Loucy (cell line): ENCODE data around the gene TSPAN9.

Experiments
- H2AFZ ChIP-seq: fragments of 200-600 bp; sonication (generic); 2 replicates; pipeline ENCODE4 v1.6.0; 2016; ENCODE audit warnings: antibody characterized with exemption, mild to moderate bottlenecking, low read length, moderate library complexity
- H3F3A ChIP-seq: fragments of 200-600 bp; 2 replicates; pipeline ENCODE4 v1.6.0; 2016; ENCODE audit warnings: antibody characterized with exemption, low read depth, mild to moderate bottlenecking
- H3K27me3 ChIP-seq: fragments of 200-600 bp; sonication (generic); 2 replicates; pipeline ENCODE4 v1.6.1; 2014; ENCODE audit warnings: low read length, mild to moderate bottlenecking; ENCODE audit not compliant: insufficient read depth, poor library complexity, severe bottlenecking
- H3K36me3 ChIP-seq: fragments of 200-600 bp; sonication (generic); 2 replicates; pipeline ENCODE4 v1.6.1; 2016; ENCODE audit warnings: low read length; ENCODE audit not compliant: insufficient read depth
- H3K4me1 ChIP-seq: fragments of 200-600 bp; sonication (generic); 2 replicates; pipeline ENCODE4 v1.5.1; 2014; ENCODE audit warnings: low read length, mild to moderate bottlenecking; ENCODE audit not compliant: insufficient read depth, poor library complexity, severe bottlenecking
- H3K4me2 ChIP-seq: fragments of 200-600 bp; sonication (generic); 2 replicates; pipeline ENCODE4 v1.6.0; 2014; ENCODE audit warnings: antibody characterized with exemption, low read length, low read depth, mild to moderate bottlenecking; ENCODE audit not compliant: poor library complexity, severe bottlenecking
- H3K4me3 ChIP-seq: fragments of 200-600 bp; sonication (generic); 2 replicates; pipeline ENCODE4 v1.5.1; 2014; ENCODE audit warnings: low read length, mild to moderate bottlenecking, mixed read lengths; ENCODE audit not compliant: poor library complexity, severe bottlenecking
- H3K79me2 ChIP-seq: fragments of 200-600 bp; sonication (generic); 2 replicates; pipeline ENCODE4 v1.6.1; 2014; ENCODE audit warnings: low read length; ENCODE audit not compliant: insufficient read depth
- H3K9ac ChIP-seq: fragments of 200-600 bp; sonication (generic); 2 replicates; pipeline ENCODE4 v1.6.0; 2014; ENCODE audit warnings: mild to moderate bottlenecking, low read depth, low read length, moderate library complexity; ENCODE audit not compliant: poor library complexity, severe bottlenecking
- H3K9me2 ChIP-seq: fragments of 200-600 bp; sonication (generic); replicated peaks from 2 replicates; pipeline ENCODE4 v1.6.1; 2016; ENCODE audit warnings: low read depth, low read length, mixed read lengths
- H3K9me3 ChIP-seq: fragments of 200-600 bp; sonication (generic); 2 replicates; pipeline ENCODE4 v1.6.1; 2014; ENCODE audit warnings: mild to moderate bottlenecking, antibody characterized with exemption, low read length, low read depth; ENCODE audit not compliant: insufficient read depth
- H4K20me1 ChIP-seq: fragments of 200-600 bp; sonication (generic); 2 replicates; pipeline ENCODE4 v1.6.0; 2014; ENCODE audit warnings: antibody characterized with exemption, low read length, mild to moderate bottlenecking; ENCODE audit not compliant: insufficient read depth, poor library complexity, severe bottlenecking
- EZH2phosphoT487 ChIP-seq: fragments of 200-600 bp; IDR thresholded peaks from 2 replicates; pipeline ENCODE4 v1.6.1; 2018; ENCODE audit warnings: antibody characterized with exemption, mild to moderate bottlenecking, moderate library complexity, borderline replicate concordance
- TF ChIP-seq, protein P1 (sequence below): fragments of 200-600 bp; sonication (generic); conservative IDR thresholded peaks from 2 replicates; pipeline ENCODE4 v1.5.1; 2014; ENCODE audit warnings: mild to moderate bottlenecking, antibody characterized with exemption, low read length

The TSPAN9 gene

DNA sequence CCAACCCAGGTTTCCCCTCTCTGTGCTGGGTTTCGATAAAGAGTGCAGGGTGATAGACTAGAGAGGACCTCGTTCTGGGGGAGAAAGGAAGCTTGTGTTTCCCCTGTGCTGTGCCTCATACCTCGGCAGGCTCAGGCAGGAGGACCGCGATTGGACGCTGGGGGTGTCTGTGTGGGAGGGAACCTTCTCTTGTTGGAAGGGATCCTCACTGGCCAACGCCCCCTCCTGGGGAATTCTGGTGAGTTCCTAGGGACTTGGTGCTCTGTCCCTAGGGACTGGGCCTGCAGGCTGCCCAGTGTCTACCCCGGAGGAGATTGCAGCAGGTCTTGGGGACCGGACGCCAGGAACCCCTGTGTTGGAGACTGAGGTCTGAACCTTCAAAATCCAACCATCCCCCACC is 256.4 kb downstream of the TSPAN9 start:
- no peaks in the 10 kb centered on the region for H3F3A ChIP-seq
- no peak overlapping the region for H3K9ac ChIP-seq
- H3K9me2 ChIP-seq: no peaks in the 10 kb centered on the region
- no peak overlapping the region for H3K4me2 ChIP-seq
- no peaks in the 10 kb centered on the region for H3K27me3 ChIP-seq
- no peaks in the 10 kb centered on the region for H3K4me1 ChIP-seq
- no peaks in the 10 kb centered on the region for H3K79me2 ChIP-seq
- TF ChIP-seq EZH2phosphoT487: no peak
- TF ChIP-seq, protein P1, sequence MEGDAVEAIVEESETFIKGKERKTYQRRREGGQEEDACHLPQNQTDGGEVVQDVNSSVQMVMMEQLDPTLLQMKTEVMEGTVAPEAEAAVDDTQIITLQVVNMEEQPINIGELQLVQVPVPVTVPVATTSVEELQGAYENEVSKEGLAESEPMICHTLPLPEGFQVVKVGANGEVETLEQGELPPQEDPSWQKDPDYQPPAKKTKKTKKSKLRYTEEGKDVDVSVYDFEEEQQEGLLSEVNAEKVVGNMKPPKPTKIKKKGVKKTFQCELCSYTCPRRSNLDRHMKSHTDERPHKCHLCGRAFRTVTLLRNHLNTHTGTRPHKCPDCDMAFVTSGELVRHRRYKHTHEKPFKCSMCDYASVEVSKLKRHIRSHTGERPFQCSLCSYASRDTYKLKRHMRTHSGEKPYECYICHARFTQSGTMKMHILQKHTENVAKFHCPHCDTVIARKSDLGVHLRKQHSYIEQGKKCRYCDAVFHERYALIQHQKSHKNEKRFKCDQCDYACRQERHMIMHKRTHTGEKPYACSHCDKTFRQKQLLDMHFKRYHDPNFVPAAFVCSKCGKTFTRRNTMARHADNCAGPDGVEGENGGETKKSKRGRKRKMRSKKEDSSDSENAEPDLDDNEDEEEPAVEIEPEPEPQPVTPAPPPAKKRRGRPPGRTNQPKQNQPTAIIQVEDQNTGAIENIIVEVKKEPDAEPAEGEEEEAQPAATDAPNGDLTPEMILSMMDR: no peak
- no peak overlapping the region for H2AFZ ChIP-seq
- H3K36me3 ChIP-seq: no peaks in the 10 kb centered on the region
- H3K4me3 ChIP-seq: no peak overlapping the region
- H3K9me3 ChIP-seq: no peaks in the 10 kb centered on the region
- no peaks in the 10 kb centered on the region for H4K20me1 ChIP-seq

DNA sequence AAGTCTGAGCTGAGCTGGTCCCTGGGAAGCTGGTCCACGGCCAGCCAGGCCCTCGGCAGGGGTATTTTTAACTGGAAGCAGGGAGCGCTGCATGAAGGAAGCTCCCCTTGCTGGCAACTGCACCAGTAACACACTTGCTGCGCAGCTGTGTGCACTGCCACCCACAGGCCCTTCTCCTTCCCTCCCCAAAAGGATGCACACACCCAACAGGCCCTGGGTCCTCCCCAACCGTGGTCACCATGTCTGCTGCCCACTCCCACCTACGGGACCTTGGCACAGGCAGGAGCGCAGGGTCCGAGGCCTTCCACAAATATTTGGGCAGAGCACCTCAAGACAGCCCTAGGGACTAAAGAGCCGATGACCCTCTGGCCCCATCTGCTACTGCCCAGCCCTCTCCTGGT is 256.8 kb downstream of the TSPAN9 start:
- H3K27me3 ChIP-seq: no peaks in the 10 kb centered on the region

DNA sequence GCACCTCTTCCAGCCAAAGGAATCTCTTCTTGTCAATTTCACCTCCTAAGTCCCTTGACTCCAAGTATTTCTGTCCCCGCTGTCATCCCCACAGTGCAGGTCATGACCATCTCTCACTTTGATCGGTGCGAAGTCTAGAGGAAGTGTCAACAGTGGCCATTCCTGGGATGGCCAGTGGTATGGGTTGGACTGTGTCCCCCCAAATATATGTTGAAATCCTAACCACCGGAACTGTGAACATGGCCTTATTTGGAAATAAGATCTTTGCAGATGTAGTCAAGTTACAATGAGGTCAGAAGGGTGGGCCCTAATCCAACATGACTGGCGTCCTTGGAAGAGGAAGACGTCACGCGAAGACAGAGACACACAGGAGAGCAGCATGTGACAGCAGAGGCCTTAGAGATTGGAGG is 257.9 kb downstream of the TSPAN9 start:
- Histone ChIP-seq H3F3A (no peaks in the 10 kb centered on the region), H3K4me2 (no peak overlapping the region), H3K4me3 (no peak overlapping the region), H3K9me3 (no peaks in the 10 kb centered on the region), H3K4me1 (no peaks in the 10 kb centered on the region), H3K9ac (no peak overlapping the region), H2AFZ (no peak overlapping the region), H4K20me1 (no peaks in the 10 kb centered on the region), H3K9me2 (no peaks in the 10 kb centered on the region), H3K36me3 (no peaks in the 10 kb centered on the region), H3K27me3 (no peaks in the 10 kb centered on the region), H3K79me2 (no peaks in the 10 kb centered on the region)
- TF ChIP-seq, protein P1: no peak
- TF ChIP-seq EZH2phosphoT487: no peak

More for the DNA sequence above, 256.8 kb downstream of the TSPAN9 start:
- no peak overlapping the region for H3K4me2 ChIP-seq
- H2AFZ ChIP-seq: no peak overlapping the region
- no peaks in the 10 kb centered on the region for H3K9me3 ChIP-seq
- no peaks in the 10 kb centered on the region for H3K79me2 ChIP-seq
- H3K4me1 ChIP-seq: no peaks in the 10 kb centered on the region
- H3F3A ChIP-seq: no peaks in the 10 kb centered on the region
- H3K9me2 ChIP-seq: no peaks in the 10 kb centered on the region
- no peak for TF ChIP-seq EZH2phosphoT487
- TF ChIP-seq, protein P1: no peak
- no peaks in the 10 kb centered on the region for H4K20me1 ChIP-seq
- H3K9ac ChIP-seq: no peak overlapping the region
- H3K4me3 ChIP-seq: no peak overlapping the region
- H3K36me3 ChIP-seq: no peaks in the 10 kb centered on the region
